Lower lobe of right lung (tissue), 2 donors: Measurements from ENCODE around the gene PPFIA4. TPM values are rescaled to one million over a fixed set of nuclear protein-coding genes. Genes with fewer than 3 reads are reported as not detected.

Experiments
- ATAC-seq, 2 donors: fragments of 200-7000 bp; cut with Tn5 transposase; one replicate each; pipeline ENCODE4 v1.9.1; 2020 to 2022; ENCODE audit warnings: mild to moderate bottlenecking in 2 of 2, moderate library complexity in 2 of 2
- DNase-seq: peaks from one replicate; pipeline ENCODE4 v3.0.0-alpha.2; 2020
- H3K27ac ChIP-seq: fragments of 200-600 bp; one replicate; pipeline ENCODE4 v1.8.0; 2022
- H3K27me3 ChIP-seq: fragments of 200-600 bp; one replicate; pipeline ENCODE4 v1.8.0; 2022; ENCODE audit warnings: low read depth
- H3K36me3 ChIP-seq: fragments of 200-600 bp; one replicate; pipeline ENCODE4 v1.8.0; 2022; ENCODE audit warnings: mild to moderate bottlenecking
- H3K4me1 ChIP-seq: fragments of 200-600 bp; one replicate; pipeline ENCODE4 v1.8.0; 2022
- H3K4me3 ChIP-seq: fragments of 200-600 bp; one replicate; pipeline ENCODE4 v1.8.0; 2022; ENCODE audit warnings: mild to moderate bottlenecking
- H3K9me3 ChIP-seq: fragments of 200-600 bp; one replicate; pipeline ENCODE4 v1.8.0; 2022
- intact Hi-C: fragments of 100-400 bp; cut with DNase I; formaldehyde crosslinking; loops from one replicate; pipeline ENCODE4 v1.11.0; 2022
- total RNA-seq: library from RNA; stranded (reverse); fragmentation: NEBNext Ultra II Directional; extraction: Animal tissue kit (Norgen Biotek cat#: 25700); gene quantifications from one replicate; pipeline ENCODE4 v1.2.1, GENCODE V29; 2021
- TF ChIP-seq, protein P1 (sequence below): fragments of 200-600 bp; IDR thresholded peaks from one replicate; pipeline ENCODE4 v1.8.0; 2022; ENCODE audit warnings: antibody characterized with exemption, mild to moderate bottlenecking
- donor health status: DM: no; HTN: yes; CAD: no; lungs with severe emphysema.

The PPFIA4 gene
- total RNA-seq, 1 donor from 2014 or later = 1.3 TPM

GRCh38 chr1:203078478-203078877, 52.2 kb downstream of the PPFIA4 start:
- H3K4me1 ChIP-seq = peaks cover 9% of the 10 kb centered on the region
- intact Hi-C loops = no loop called here
- H3K36me3 ChIP-seq = no peaks in the 10 kb centered on the region
- TF ChIP-seq, protein P1, sequence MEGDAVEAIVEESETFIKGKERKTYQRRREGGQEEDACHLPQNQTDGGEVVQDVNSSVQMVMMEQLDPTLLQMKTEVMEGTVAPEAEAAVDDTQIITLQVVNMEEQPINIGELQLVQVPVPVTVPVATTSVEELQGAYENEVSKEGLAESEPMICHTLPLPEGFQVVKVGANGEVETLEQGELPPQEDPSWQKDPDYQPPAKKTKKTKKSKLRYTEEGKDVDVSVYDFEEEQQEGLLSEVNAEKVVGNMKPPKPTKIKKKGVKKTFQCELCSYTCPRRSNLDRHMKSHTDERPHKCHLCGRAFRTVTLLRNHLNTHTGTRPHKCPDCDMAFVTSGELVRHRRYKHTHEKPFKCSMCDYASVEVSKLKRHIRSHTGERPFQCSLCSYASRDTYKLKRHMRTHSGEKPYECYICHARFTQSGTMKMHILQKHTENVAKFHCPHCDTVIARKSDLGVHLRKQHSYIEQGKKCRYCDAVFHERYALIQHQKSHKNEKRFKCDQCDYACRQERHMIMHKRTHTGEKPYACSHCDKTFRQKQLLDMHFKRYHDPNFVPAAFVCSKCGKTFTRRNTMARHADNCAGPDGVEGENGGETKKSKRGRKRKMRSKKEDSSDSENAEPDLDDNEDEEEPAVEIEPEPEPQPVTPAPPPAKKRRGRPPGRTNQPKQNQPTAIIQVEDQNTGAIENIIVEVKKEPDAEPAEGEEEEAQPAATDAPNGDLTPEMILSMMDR = no peak
- ATAC-seq = no peak
- DNase-seq = no peak
- no peak overlapping the region for H3K27ac ChIP-seq
- H3K4me3 ChIP-seq = no peak overlapping the region
- H3K9me3 ChIP-seq = no peaks in the 10 kb centered on the region
- peaks cover 16% of the 10 kb centered on the region for H3K27me3 ChIP-seq

GRCh38 chr1:203080456-203080855, 54.2 kb downstream of the PPFIA4 start:
- no peak for ATAC-seq
- DNase-seq = no peak
- no peak overlapping the region for H3K27ac ChIP-seq

DNA sequence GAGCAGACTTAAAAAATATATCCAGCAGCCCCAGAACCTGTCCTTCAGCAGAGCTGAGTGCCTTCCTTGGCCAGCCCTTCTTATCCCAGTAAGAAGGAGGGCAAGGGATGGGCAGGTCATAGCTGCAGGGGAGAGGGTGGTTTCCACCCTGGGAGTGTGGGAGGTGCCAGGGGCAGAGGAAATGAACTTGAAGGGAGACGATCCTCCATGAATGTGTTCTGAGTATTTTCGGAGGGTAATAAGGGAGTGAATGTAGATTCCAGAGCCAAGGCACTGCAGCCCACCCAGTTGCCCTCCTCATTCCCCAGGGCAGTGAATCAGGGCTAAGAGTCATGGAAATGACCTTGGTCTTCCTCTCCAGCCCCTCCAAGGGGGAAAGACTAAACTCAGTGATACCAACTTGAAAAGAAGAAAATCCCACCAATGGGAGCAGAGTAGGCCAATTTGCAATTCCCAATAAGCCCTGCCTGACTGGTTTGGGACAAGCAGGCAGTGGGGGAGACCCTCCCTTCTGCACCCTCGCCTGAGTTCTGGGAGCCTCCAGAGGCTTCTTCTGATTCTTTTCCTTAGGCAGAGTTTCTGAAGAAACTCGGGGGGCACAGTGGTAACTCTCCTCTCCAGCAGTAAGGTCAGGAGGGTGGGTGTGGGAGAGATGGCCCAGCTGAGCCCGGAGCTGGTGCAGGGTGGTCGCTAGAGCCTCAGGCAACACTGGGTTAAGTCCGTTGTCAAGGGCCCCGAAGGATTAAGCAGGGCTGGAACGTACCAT, 55.4 kb downstream of the PPFIA4 start:
- DNase-seq = no peak
- intact Hi-C loops = no loop called here
- TF ChIP-seq, protein P1 = no peak
- Histone ChIP-seq H3K36me3 (no peaks in the 10 kb centered on the region), H3K4me3 (no peak overlapping the region), H3K27ac (no peak overlapping the region), H3K27me3 (peaks cover 2% of the 10 kb centered on the region), H3K4me1 (no peaks in the 10 kb centered on the region), H3K9me3 (no peaks in the 10 kb centered on the region)
- no peak for ATAC-seq

More at GRCh38 chr1:203080456-203080855, 54.2 kb downstream of the PPFIA4 start:
- intact Hi-C loops = no loop called here
- TF ChIP-seq, protein P1 = no peak
- H3K36me3 ChIP-seq = no peaks in the 10 kb centered on the region
- H3K9me3 ChIP-seq = no peaks in the 10 kb centered on the region
- H3K27me3 ChIP-seq = peaks cover 14% of the 10 kb centered on the region
- peaks cover 7% of the 10 kb centered on the region for H3K4me1 ChIP-seq
- H3K4me3 ChIP-seq = no peak overlapping the region

GRCh38 chr1:203082231-203082505, 55.9 kb downstream of the PPFIA4 start:
- Histone ChIP-seq H3K27me3 (no peaks in the 10 kb centered on the region), H3K9me3 (no peaks in the 10 kb centered on the region), H3K4me1 (no peaks in the 10 kb centered on the region), H3K4me3 (no peak overlapping the region), H3K27ac (no peak overlapping the region), H3K36me3 (no peaks in the 10 kb centered on the region)
- TF ChIP-seq, protein P1 = no peak
- ATAC-seq = no peak
- no peak for DNase-seq
- intact Hi-C loops = no loop called here

- no peaks in the 10 kb centered on the region for H3K4me1 ChIP-seq
- H3K27ac ChIP-seq = no peak overlapping the region
- no peaks in the 10 kb centered on the region for H3K27me3 ChIP-seq
- H3K9me3 ChIP-seq = no peaks in the 10 kb centered on the region
- intact Hi-C loops = no loop called here
- H3K36me3 ChIP-seq = no peaks in the 10 kb centered on the region
- DNase-seq (no peak), ATAC-seq (no peak)
- H3K4me3 ChIP-seq = no peak overlapping the region
- TF ChIP-seq, protein P1 = no peak
Observed at GRCh38 chr1:203082571-203083462, 56.5 kb downstream of the PPFIA4 start.
